ENCODE results near the gene GPR25.

GPR25 gene

GRCh38 chr1:200883118-200883517 is 10.3 kb downstream of the GPR25 start:
- H2AFZ ChIP-seq, result no peak overlapping the region
- H3K4me1 ChIP-seq, result no peaks in the 10 kb centered on the region
- H3K27me3 ChIP-seq (ENCODE audit: control insufficient read depth, insufficient read depth, low read length), result no peaks in the 10 kb centered on the region
- TF ChIP-seq CTCF (IDR thresholded peaks at IDR 0.05), result no peak
- H3K36me3 ChIP-seq (ENCODE audit: control insufficient read depth, insufficient read depth, low read length), result no peaks in the 10 kb centered on the region
- no peaks in the 10 kb centered on the region for H3K79me2 ChIP-seq
- H3K9ac ChIP-seq, result no peak overlapping the region
- no peak overlapping the region for H3K4me3 ChIP-seq (ENCODE audit: low read depth, low read length)
- H3K4me2 ChIP-seq (ENCODE audit: low read length), result no peak overlapping the region
- H3K9me3 ChIP-seq (ENCODE audit: control insufficient read depth, low read length), result no peaks in the 10 kb centered on the region
- H3K27ac ChIP-seq, result no peak overlapping the region

- no peaks in the 10 kb centered on the region for H3K4me1 ChIP-seq
- no peak overlapping the region for H3K27ac ChIP-seq
- H3K4me3 ChIP-seq (ENCODE audit: low read depth, low read length), result no peak overlapping the region
- H3K36me3 ChIP-seq (ENCODE audit: control insufficient read depth, insufficient read depth, low read length), result no peaks in the 10 kb centered on the region
- H2AFZ ChIP-seq, result no peak overlapping the region
- peaks cover 3% of the 10 kb centered on the region for H3K27me3 ChIP-seq (ENCODE audit: control insufficient read depth, insufficient read depth, low read length)
- H3K9ac ChIP-seq, result no peak overlapping the region
- no peak overlapping the region for H3K4me2 ChIP-seq (ENCODE audit: low read length)
- no peaks in the 10 kb centered on the region for H3K9me3 ChIP-seq (ENCODE audit: control insufficient read depth, low read length)
- TF ChIP-seq CTCF (IDR thresholded peaks at IDR 0.05), result no peak
- no peaks in the 10 kb centered on the region for H3K79me2 ChIP-seq
Observed at GRCh38 chr1:200885623-200886402, 13.0 kb downstream of the GPR25 start.

- Histone ChIP-seq H3K9ac (no peak overlapping the region), H3K79me2 (no peaks in the 10 kb centered on the region), H3K27me3 (ENCODE audit: control insufficient read depth, insufficient read depth, low read length) (peaks cover 3% of the 10 kb centered on the region), H3K4me3 (ENCODE audit: low read depth, low read length) (no peak overlapping the region), H3K27ac (no peak overlapping the region), H3K36me3 (ENCODE audit: control insufficient read depth, insufficient read depth, low read length) (no peaks in the 10 kb centered on the region), H3K4me2 (ENCODE audit: low read length) (no peak overlapping the region), H3K9me3 (ENCODE audit: control insufficient read depth, low read length) (no peaks in the 10 kb centered on the region), H2AFZ (no peak overlapping the region), H3K4me1 (no peaks in the 10 kb centered on the region)
- TF ChIP-seq CTCF (IDR thresholded peaks at IDR 0.05), result no peak
Observed at GRCh38 chr1:200886594-200886993, 13.8 kb downstream of the GPR25 start.

- no peak overlapping the region for H3K4me2 ChIP-seq (ENCODE audit: low read length)
- no peaks in the 10 kb centered on the region for H3K79me2 ChIP-seq
- H3K4me1 ChIP-seq, result no peaks in the 10 kb centered on the region
- H3K9ac ChIP-seq, result no peak overlapping the region
- no peaks in the 10 kb centered on the region for H3K9me3 ChIP-seq (ENCODE audit: control insufficient read depth, low read length)
- no peak overlapping the region for H2AFZ ChIP-seq
- no peak overlapping the region for H3K4me3 ChIP-seq (ENCODE audit: low read depth, low read length)
- no peaks in the 10 kb centered on the region for H3K36me3 ChIP-seq (ENCODE audit: control insufficient read depth, insufficient read depth, low read length)
- no peak for TF ChIP-seq CTCF (IDR thresholded peaks at IDR 0.05)
- no peak overlapping the region for H3K27ac ChIP-seq
- peaks cover 3% of the 10 kb centered on the region for H3K27me3 ChIP-seq (ENCODE audit: control insufficient read depth, insufficient read depth, low read length)
Observed at GRCh38 chr1:200887036-200887435, 14.3 kb downstream of the GPR25 start.

GRCh38 chr1:200887772-200888348 is 15.1 kb downstream of the GPR25 start:
- Histone ChIP-seq H3K9me3 (ENCODE audit: control insufficient read depth, low read length) (no peaks in the 10 kb centered on the region), H3K36me3 (ENCODE audit: control insufficient read depth, insufficient read depth, low read length) (no peaks in the 10 kb centered on the region), H3K4me1 (no peaks in the 10 kb centered on the region), H3K9ac (no peak overlapping the region), H3K27me3 (ENCODE audit: control insufficient read depth, insufficient read depth, low read length) (peaks cover 3% of the 10 kb centered on the region), H2AFZ (no peak overlapping the region), H3K4me3 (ENCODE audit: low read depth, low read length) (no peak overlapping the region), H3K27ac (no peak overlapping the region), H3K4me2 (ENCODE audit: low read length) (no peak overlapping the region), H3K79me2 (no peaks in the 10 kb centered on the region)
- TF ChIP-seq CTCF (IDR thresholded peaks at IDR 0.05), result no peak
